Body of pancreas (tissue), 4 donors: ENCODE results near the gene MGAT3.

Experiments used
- POLR2A ChIP-seq, 3 donors: fragments of 450-650 bp; IDR thresholded peaks; one replicate each; pipeline ENCODE4 v1.6.1; 2016; ENCODE audit warnings: antibody characterized with exemption in 3 of 3, mild to moderate bottlenecking in 2 of 3
- TF ChIP-seq, protein P1 (sequence below), 7 experiments: fragments of 450-650 bp in 4 of 7; fragments of 200-600 bp in 3 of 7; sonication (generic) in 3 of 7; IDR thresholded peaks; one replicate each; pipeline ENCODE4 v1.5.1; 2016 to 2019; ENCODE audit warnings: antibody characterized with exemption in 7 of 7

DNA sequence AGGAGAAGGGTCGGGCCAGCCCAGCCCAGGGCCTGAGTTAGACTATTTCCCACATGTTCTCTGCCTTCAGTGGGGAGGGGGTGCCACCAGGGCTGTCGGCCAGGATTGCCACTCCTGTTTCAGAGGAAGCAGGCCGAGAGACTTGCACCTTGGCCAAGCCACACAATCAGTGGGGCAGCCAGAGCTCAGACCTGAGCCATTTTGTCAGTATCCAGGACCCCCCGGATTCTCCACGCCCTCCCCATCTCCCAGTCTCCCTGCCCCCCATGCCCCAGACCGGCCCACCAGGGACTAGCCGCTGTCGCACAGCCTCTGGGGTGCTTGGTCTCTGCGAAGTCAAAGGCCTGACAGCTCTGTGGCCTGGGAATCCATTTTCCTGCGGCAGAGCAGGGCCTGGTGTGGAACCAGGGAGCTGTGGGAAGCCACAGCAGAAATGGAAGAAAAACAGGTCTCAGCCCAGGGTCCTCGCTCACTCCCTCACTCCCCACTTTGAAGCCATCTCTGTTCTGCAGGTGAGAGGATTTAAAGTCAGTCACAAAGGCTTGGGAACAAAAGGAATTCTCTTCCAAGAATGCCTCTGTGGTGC is 25.5 kb upstream of the MGAT3 start:
- no peak for TF ChIP-seq POLR2A (IDR thresholded peaks at IDR 0.05)
- TF ChIP-seq, protein P1, sequence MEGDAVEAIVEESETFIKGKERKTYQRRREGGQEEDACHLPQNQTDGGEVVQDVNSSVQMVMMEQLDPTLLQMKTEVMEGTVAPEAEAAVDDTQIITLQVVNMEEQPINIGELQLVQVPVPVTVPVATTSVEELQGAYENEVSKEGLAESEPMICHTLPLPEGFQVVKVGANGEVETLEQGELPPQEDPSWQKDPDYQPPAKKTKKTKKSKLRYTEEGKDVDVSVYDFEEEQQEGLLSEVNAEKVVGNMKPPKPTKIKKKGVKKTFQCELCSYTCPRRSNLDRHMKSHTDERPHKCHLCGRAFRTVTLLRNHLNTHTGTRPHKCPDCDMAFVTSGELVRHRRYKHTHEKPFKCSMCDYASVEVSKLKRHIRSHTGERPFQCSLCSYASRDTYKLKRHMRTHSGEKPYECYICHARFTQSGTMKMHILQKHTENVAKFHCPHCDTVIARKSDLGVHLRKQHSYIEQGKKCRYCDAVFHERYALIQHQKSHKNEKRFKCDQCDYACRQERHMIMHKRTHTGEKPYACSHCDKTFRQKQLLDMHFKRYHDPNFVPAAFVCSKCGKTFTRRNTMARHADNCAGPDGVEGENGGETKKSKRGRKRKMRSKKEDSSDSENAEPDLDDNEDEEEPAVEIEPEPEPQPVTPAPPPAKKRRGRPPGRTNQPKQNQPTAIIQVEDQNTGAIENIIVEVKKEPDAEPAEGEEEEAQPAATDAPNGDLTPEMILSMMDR (IDR thresholded peaks at IDR 0.05), result no peak
